ENCODE results near the gene POLE3. TPM values are rescaled to one million over a fixed set of nuclear protein-coding genes. Genes with fewer than 3 reads are reported as not detected.
"Not testable (repeated sequence)": the region's sequence is repeated elsewhere in the genome, so short reads cannot be mapped to it uniquely, and the experiment has no call there.

POLE3 gene
- total RNA-seq, 1 experiment from 2014 or later, result 81.1 TPM

DNA sequence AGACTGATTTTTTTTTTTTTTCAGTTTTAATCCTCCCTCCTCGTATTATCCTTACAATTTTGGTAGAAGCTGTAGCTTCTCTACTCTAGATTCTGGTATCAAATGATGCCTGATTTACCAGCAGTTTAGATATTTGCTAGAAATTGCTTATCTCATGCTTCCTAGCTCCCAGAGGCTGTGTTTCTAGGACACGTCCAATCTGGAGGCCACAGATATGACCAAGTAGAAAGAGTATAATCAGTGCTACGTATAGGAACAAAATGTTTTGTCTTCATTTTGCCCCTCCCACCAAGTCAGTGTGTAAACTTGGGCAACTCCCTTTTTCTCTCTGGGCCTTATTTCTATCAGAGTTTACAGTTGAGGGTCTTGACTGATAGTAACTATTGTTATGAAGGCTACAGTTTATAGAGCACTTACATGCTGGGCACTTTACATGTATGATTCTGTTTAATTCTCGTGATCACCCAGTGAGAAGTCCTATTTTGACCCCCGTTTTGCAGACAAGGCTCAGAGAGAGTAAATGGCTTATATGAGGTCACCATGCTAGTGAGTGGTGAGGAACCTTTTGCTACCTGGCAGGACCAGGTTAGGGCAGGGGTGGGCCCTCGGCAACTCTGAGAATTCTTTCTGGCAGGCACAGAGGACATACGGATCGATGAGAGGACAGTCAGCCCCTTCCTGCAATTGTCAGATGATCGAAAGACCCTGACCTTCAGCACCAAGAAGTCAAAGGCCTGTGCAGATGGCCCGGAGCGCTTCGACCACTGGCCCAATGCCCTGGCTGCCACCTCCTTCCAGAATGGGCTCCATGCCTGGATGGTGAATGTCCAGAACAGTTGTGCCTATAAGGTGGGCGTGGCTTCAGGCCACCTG is 41.3 kb downstream of the POLE3 start:
- Histone ChIP-seq H3K4me3 (no peak overlapping the region), H3K36me3 (no peaks in the 10 kb centered on the region), H3K27me3 (no peaks in the 10 kb centered on the region), H3K9me3 (no peaks in the 10 kb centered on the region)
- DNase-seq, result no peak

DNA sequence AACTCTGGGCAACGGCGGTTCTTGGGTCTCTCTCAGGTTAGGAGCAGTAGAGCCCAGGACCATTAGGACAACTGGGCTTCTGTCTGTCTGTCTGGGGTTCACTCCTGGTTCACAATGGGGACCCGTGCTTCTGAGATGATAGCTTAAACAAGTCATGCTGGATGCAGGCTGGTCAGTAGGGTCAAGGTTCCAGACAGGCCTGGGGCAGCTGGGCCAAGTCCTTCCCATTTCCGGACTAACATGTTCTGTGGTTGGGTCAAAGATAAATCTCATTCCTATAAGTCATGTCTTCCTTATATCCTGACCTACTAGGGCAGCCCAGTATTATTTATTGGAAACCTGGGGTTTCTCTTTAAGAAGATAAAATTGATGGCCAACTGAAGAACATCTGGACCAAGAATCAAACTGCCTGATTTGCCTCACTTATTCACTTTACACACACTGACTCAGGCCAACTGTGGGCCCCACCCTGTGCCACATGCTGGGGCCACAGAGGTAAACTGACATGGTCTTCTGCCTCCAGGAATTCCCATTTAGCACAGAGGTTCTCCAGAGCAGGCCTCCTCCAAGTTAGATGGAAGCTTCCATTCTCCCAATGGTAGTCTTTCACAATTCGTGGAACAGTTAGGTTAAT is 42.0 kb downstream of the POLE3 start:
- Histone ChIP-seq H3K4me3 (no peak overlapping the region), H3K9me3 (no peaks in the 10 kb centered on the region), H3K27me3 (no peaks in the 10 kb centered on the region), H3K36me3 (no peaks in the 10 kb centered on the region)
- DNase-seq, result no peak

DNA sequence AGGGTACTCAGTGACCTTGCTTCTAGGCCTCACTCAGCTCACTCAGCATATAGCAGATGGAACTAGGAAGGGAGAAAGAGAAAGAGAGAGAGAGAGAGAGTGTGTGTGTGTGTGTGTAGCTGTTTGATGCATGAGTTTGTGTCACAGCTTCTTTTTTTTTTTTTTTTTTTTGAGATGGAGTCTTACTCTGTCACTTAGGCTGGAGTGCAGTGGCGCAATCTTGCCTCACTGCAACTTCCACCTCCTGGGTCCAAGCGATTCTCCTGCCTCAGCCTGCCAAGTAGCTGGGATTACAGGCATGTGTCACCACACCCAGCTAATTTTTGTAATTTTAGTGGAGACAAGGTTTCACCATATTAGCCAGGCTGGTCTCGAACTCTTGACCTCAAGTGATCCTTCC is 44.8 kb downstream of the POLE3 start:
- not testable (repeated sequence) for DNase-seq, H3K27me3 ChIP-seq, H3K4me3 ChIP-seq, H3K36me3 ChIP-seq, H3K9me3 ChIP-seq

DNA sequence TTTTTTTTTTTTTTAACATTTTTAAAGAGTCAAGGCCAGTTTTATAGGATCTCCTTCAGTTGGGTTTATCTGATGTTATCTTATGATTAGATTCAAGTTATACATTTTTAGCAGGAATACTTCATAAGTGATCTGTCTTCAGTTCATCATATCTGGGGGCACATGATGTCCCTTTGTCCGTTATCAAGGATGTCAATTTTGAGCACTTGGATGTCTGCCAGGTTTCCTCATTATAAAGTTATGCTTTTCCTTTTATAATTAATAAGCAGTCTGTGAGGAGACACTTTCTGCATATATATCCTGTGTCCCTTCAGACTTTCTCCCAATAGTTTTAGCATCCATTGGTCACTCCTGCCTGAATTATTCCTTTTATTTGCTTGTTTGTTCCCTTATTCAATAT is 45.5 kb downstream of the POLE3 start:
- Histone ChIP-seq H3K9me3 (no peaks in the 10 kb centered on the region), H3K4me3 (no peak overlapping the region)

DNA sequence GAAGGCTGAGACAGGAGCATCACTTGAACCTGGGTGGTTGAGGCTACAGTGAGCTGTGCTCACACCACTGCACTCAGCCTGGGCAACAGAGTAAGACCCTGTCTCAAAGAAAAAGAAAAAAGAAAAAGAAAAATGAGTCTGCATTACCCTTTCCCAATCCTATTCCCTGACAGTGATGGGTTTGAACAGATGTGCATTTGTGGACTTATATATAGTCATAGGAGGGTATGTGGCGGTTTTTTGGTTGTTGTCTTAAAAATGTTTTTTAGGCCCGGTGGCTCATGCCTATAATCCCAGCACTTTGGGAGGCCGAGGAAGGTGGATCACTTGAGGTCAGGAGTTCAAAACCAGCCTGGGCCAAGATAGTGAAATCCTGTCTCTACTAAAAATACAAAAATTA is 47.1 kb downstream of the POLE3 start:
- no peak for DNase-seq
- Histone ChIP-seq H3K36me3 (no peaks in the 10 kb centered on the region), H3K27me3 (no peaks in the 10 kb centered on the region), H3K9me3 (no peaks in the 10 kb centered on the region), H3K4me3 (no peak overlapping the region)

More for the DNA sequence above, 45.5 kb downstream of the POLE3 start:
- Histone ChIP-seq H3K27me3 (no peaks in the 10 kb centered on the region), H3K36me3 (no peaks in the 10 kb centered on the region)
- DNase-seq, result no peak

DNA sequence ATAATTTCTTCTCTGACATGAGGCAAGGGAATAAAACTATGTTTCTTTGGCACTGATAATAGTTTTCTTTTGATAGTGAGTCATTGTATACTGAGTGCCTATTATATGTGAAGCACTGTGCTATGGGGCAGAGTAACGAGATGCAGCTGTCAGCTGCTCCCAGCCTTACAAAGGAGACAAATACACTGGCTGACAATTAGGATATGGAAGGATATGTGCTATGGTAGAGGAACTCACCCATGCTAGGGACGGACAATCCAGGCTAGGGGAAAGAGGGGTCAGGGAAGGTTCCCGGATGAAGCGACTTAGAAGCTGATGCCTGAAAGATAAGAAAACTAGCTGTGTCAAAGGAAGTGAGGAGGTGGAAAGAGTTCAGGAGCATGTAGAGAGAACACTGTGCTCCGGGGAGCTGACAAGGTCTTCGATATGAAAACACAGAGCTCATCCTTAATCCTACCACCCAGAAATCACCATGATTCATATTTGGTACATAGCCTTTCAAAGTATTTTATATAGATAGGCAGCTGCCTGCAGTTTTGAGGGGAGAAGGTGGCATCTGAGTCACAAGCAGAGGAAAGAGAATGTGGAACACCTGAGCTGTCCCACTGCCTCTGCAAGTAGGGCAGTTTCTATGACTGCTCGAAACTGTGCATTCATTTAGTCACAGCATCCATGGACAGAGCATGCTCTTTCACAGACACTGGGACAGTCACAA is 49.0 kb downstream of the POLE3 start:
- peak; percentile 12 for DNase-seq
- Histone ChIP-seq H3K4me3 (no peak overlapping the region), H3K9me3 (no peaks in the 10 kb centered on the region), H3K36me3 (no peaks in the 10 kb centered on the region), H3K27me3 (no peaks in the 10 kb centered on the region; the same call in 1 of the 2 replicates)

DNA sequence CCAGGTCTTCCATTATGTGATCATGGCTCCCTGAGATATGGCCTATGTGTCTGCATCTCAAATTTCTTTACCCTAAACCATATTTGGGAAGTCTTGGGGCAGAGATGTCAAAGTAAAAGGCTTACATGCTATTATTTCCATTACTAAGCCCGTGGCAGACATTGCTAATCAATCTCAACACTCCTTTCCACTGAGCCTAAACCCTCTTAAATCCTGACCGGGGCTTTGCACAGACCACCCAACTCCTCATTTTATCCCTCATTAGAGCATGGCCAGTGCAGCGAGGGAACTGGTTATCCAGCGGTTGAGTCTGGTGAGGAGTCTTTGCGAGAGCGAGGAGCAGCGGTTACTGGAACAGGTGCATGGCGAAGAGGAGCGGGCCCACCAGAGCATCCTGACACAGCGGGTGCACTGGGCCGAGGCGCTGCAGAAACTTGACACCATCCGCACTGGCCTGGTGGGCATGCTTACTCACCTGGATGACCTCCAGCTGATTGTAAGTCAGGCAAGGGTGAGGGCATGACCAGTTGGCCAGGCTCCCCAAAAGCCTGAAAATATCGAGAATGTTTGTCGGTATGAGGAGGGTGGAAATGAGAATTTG is 50.1 kb downstream of the POLE3 start:
- H3K9me3 ChIP-seq, result no peaks in the 10 kb centered on the region
- no peak overlapping the region for H3K4me3 ChIP-seq
- DNase-seq, result no peak
- H3K27me3 ChIP-seq, result no peaks in the 10 kb centered on the region; the same call in 1 of the 2 replicates
- no peaks in the 10 kb centered on the region for H3K36me3 ChIP-seq

DNA sequence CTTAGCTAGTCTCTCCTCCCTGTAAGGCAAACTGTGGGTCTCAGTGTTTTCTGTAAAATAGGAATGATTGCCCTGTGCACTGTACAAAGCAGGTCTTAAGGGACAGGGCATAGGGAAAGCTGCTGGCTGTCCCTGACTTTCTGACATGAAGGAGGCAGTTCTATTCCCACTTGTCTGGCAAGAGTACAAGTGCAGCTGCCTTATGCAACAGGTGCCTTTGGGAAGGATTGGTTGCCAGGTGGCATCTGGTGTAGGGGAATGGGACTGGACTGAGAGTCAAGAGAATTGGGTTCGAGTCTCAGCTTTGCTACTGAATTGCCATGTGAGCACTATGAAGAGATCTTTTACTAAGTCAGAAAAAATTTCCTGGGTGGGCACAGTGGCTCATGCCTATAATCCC is 51.1 kb downstream of the POLE3 start:
- Histone ChIP-seq H3K9me3 (no peaks in the 10 kb centered on the region), H3K27me3 (no peaks in the 10 kb centered on the region; the same call in 1 of the 2 replicates), H3K36me3 (no peaks in the 10 kb centered on the region), H3K4me3 (no peak overlapping the region)
- no peak for DNase-seq

Other genes with a start within 250 kb of the POLE3 start
- 7.9 and 14.2 TPM in 2 replicates for gene FKBP15, start 189.4 kb downstream of the POLE3 start, total RNA-seq (2014; rRNA removed; shearing (Covaris generic); ENCODE audit: low replicate concordance)
- 13.9 and 14.7 TPM in 2 replicates for gene SLC31A1, start 189.1 kb downstream of the POLE3 start, total RNA-seq (2014; rRNA removed; shearing (Covaris generic); ENCODE audit: low replicate concordance)
- 38.9 and 67.6 TPM in 2 replicates for gene CDC26, start 135.1 kb downstream of the POLE3 start, total RNA-seq (2014; rRNA removed; shearing (Covaris generic); ENCODE audit: low replicate concordance)
- 42.0 and 58.9 TPM in 2 replicates for gene PRPF4, start 135.0 kb downstream of the POLE3 start, total RNA-seq (2014; rRNA removed; shearing (Covaris generic); ENCODE audit: low replicate concordance)
- gene RNF183, start 107.3 kb downstream of the POLE3 start, total RNA-seq (2014; rRNA removed; shearing (Covaris generic); ENCODE audit: low replicate concordance), result not detected in 2 replicates
- 1.6 and 2.5 TPM in 2 replicates for gene WDR31, start 70.4 kb downstream of the POLE3 start, total RNA-seq (2014; rRNA removed; shearing (Covaris generic); ENCODE audit: low replicate concordance)
- not detected in 2 replicates for gene BSPRY, start 61.1 kb downstream of the POLE3 start, total RNA-seq (2014; rRNA removed; shearing (Covaris generic); ENCODE audit: low replicate concordance)
- gene HDHD3, start 33.7 kb downstream of the POLE3 start, total RNA-seq (2014; rRNA removed; shearing (Covaris generic); ENCODE audit: low replicate concordance), result 7.6 and 11.5 TPM in 2 replicates
- 14.8 and 17.0 TPM in 2 replicates for gene ALAD, start 9.4 kb downstream of the POLE3 start, total RNA-seq (2014; rRNA removed; shearing (Covaris generic); ENCODE audit: low replicate concordance)
- 0.33 TPM in 1 of 2 replicates, not detected in the other for gene C9orf43, start 72 bp upstream of the POLE3 start, total RNA-seq (2014; rRNA removed; shearing (Covaris generic); ENCODE audit: low replicate concordance)
- 96.9 and 148 TPM in 2 replicates for gene RGS3, start 53.1 kb upstream of the POLE3 start, total RNA-seq (2014; rRNA removed; shearing (Covaris generic); ENCODE audit: low replicate concordance)